Measurements from ENCODE around the gene GNPTG. TPM values are rescaled to one million over a fixed set of nuclear protein-coding genes. Genes with fewer than 3 reads are reported as not detected.

GNPTG gene
- total and polyA plus RNA-seq, 2 of the 13 experiments (the other 11 are each of a cell fraction or from before 2014, with no cell fraction given) = 22.7 to 71.1 TPM

DNA sequence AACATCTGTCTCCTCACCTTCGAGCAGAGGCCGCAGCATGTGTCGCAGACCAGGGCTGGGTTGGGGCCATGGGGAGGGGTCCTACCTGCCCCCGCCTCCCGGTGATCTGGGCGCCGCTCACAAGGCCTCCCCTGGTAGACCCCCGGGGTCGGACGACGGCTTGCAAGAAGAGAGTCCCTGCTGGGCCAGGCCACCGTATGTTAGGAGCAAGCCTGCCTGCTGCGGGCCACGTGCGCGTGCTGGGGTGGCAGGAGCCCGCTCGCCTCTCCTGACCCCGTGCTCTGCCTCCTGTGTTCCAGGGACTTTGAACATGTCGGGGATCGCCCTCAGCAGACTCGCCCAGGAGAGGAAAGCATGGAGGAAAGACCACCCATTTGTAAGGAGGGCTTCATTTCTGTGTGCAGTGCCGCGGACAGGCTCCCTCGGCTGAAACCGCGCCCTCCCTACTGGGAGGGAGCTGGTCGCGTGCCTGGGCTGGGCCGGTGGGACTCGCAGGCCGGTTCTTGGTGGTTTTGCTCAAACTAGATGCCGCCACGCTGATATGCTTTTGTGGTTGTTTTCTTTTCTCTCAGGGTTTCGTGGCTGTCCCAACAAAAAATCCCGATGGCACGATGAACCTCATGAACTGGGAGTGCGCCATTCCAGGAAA is 37.9 kb upstream of the GNPTG start:
- no peak for ATAC-seq
- Histone ChIP-seq H3K9ac (ENCODE audit: insufficient read depth, low read depth, low read length) (no peak overlapping the region), H3K4me1 (ENCODE audit: insufficient read depth, low read length) (peaks cover 20% of the 10 kb centered on the region), H4K20me1 (ENCODE audit: insufficient read depth, low read length) (peaks cover 52% of the 10 kb centered on the region), H3K36me3 (replicated peaks in 1 of 2; ENCODE audit: control insufficient read depth in 1 of 2, insufficient read depth in 2 of 2, low read length in 2 of 2) (peaks cover 36 to 67% of the 10 kb centered on the region in 2 experiments; a peak in 4 of 5 replicates), H3K9me3 (ENCODE audit: low read length) (no peaks in the 10 kb centered on the region), H3K27me3 (ENCODE audit: control insufficient read depth in 1 of 2, insufficient read depth in 2 of 2, low read length in 2 of 2) (no peaks in the 10 kb centered on the region; a peak in 2 of 5 replicates), H3K4me3 (replicated peaks in 1 of 3; ENCODE audit: insufficient read depth in 1 of 3, low read depth in 2 of 3, low read length in 3 of 3) (no peak overlapping the region), H3K4me2 (ENCODE audit: low read depth, low read length) (no peak overlapping the region), H3K79me2 (ENCODE audit: insufficient read depth, low read length) (peaks cover 62% of the 10 kb centered on the region), H3K27ac (ENCODE audit: extremely low read length, insufficient read depth, low read length) (no peak overlapping the region), H2AFZ (ENCODE audit: low read length) (no peak overlapping the region)
- TF ChIP-seq POLR2A (IDR thresholded peaks at IDR 0.05; ENCODE audit: insufficient read depth in 1 of 2, low read depth in 2 of 2, low read length in 2 of 2) = 0 out of 4 replicates have a peak, but pooled peaks of 1 of the 2 experiments have one; percentile 9
- TF ChIP-seq AGO2 (optimal IDR thresholded peaks at IDR 0.05; ENCODE audit: low read depth, low read length) = peak; percentile 79
- TF ChIP-seq, protein P1, sequence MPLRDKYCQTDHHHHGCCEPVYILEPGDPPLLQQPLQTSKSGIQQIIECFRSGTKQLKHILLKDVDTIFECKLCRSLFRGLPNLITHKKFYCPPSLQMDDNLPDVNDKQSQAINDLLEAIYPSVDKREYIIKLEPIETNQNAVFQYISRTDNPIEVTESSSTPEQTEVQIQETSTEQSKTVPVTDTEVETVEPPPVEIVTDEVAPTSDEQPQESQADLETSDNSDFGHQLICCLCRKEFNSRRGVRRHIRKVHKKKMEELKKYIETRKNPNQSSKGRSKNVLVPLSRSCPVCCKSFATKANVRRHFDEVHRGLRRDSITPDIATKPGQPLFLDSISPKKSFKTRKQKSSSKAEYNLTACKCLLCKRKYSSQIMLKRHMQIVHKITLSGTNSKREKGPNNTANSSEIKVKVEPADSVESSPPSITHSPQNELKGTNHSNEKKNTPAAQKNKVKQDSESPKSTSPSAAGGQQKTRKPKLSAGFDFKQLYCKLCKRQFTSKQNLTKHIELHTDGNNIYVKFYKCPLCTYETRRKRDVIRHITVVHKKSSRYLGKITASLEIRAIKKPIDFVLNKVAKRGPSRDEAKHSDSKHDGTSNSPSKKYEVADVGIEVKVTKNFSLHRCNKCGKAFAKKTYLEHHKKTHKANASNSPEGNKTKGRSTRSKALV (CRISPR knock-in tag; IDR thresholded peaks at IDR 0.05) = no peak
- TF ChIP-seq RBFOX2 (IDR thresholded peaks at IDR 0.05; ENCODE audit: low read depth, low read length) = 0 out of 2 replicates have a peak, but pooled peaks have one; percentile 50
- in situ Hi-C loops (cut with HindIII; ENCODE audit: extremely low pct_ligation_motif_present, low pct_unique_long_range_greater_than_20kb) = no loop called here
- BruUV-seq (replicated peaks) = no TSS peak
- DNase-seq (ENCODE audit: low spot score) = no peak
- 98% methylated on average over 15 of the region's 38 CpGs for WGBS (ENCODE audit: low lambda C conversion rate)
- CTCF ChIA-PET (ENCODE audit: low intra/inter-chr PET ratio, low total read pairs) = no interaction called here
- no peak for FAIRE-seq
- POLR2A ChIA-PET = no interaction called here
- intact Hi-C loops (cut with micrococcal nuclease; ENCODE audit: unreplicated experiment) = no loop called here

DNA sequence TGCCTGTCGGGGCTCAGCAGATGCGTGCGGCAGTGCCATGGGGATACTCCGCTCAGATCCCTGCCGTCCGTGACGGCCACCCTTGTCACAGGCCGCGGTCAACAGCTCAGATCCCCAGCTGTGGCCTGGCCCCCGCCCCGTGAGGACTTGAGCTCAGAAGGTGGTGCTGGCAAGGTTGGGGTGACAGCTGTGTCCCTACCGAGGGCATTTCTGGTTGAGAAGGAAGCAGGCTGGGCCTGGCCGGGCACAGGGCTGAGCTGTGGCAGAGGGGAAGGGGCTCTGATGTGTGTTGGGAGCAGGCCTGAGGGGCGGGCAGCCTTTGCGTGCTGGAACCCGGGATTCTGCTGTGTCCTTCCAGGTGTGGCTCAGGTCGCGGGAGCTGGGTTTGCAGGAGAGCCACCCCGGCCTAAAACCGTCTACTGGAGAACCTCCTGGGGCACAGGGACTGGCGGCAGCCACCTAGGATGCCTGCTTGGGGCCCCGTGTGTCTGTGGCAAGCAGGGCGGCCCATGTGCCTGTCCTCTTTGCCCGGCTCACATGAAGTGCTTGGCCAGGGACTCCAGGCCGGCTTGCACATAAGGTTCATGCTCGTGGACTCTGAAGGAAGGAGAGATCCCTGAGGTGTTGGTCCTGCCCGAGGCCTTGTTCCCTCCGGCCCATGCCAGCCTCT is 37.2 kb upstream of the GNPTG start:
- peaks cover 52% of the 10 kb centered on the region for H4K20me1 ChIP-seq (ENCODE audit: insufficient read depth, low read length)
- H3K79me2 ChIP-seq (ENCODE audit: insufficient read depth, low read length) = peaks cover 63% of the 10 kb centered on the region
- H3K4me1 ChIP-seq (ENCODE audit: insufficient read depth, low read length) = peaks cover 20% of the 10 kb centered on the region
- no peaks in the 10 kb centered on the region for H3K9me3 ChIP-seq (ENCODE audit: low read length)
- in situ Hi-C loops (cut with HindIII; ENCODE audit: extremely low pct_ligation_motif_present, low pct_unique_long_range_greater_than_20kb) (no loop called here), intact Hi-C loops (cut with micrococcal nuclease; ENCODE audit: unreplicated experiment) (no loop called here)
- no peaks in the 10 kb centered on the region; a peak in 2 of 5 replicates for H3K27me3 ChIP-seq (ENCODE audit: control insufficient read depth in 1 of 2, insufficient read depth in 2 of 2, low read length in 2 of 2)
- CTCF ChIA-PET (ENCODE audit: low intra/inter-chr PET ratio, low total read pairs) = no interaction called here
- H3K4me2 ChIP-seq (ENCODE audit: low read depth, low read length) = no peak overlapping the region
- FAIRE-seq (no peak), DNase-seq (ENCODE audit: low spot score) (no peak), ATAC-seq (no peak)
- no peak overlapping the region for H2AFZ ChIP-seq (ENCODE audit: low read length)
- no peak overlapping the region for H3K27ac ChIP-seq (ENCODE audit: extremely low read length, insufficient read depth, low read length)
- peaks cover 42 to 74% of the 10 kb centered on the region in 2 experiments; a peak in 4 of 5 replicates for H3K36me3 ChIP-seq (replicated peaks in 1 of 2; ENCODE audit: control insufficient read depth in 1 of 2, insufficient read depth in 2 of 2, low read length in 2 of 2)
- WGBS (ENCODE audit: low lambda C conversion rate) = 97% methylated on average over 15 of the region's 28 CpGs
- no peak for TF ChIP-seq ZNF577 (CRISPR knock-in tag; IDR thresholded peaks at IDR 0.05; ENCODE audit: borderline replicate concordance, low read depth)
- TF ChIP-seq HOXA3 (CRISPR knock-in tag; IDR thresholded peaks at IDR 0.05) = no peak
- TF ChIP-seq, protein P2, sequence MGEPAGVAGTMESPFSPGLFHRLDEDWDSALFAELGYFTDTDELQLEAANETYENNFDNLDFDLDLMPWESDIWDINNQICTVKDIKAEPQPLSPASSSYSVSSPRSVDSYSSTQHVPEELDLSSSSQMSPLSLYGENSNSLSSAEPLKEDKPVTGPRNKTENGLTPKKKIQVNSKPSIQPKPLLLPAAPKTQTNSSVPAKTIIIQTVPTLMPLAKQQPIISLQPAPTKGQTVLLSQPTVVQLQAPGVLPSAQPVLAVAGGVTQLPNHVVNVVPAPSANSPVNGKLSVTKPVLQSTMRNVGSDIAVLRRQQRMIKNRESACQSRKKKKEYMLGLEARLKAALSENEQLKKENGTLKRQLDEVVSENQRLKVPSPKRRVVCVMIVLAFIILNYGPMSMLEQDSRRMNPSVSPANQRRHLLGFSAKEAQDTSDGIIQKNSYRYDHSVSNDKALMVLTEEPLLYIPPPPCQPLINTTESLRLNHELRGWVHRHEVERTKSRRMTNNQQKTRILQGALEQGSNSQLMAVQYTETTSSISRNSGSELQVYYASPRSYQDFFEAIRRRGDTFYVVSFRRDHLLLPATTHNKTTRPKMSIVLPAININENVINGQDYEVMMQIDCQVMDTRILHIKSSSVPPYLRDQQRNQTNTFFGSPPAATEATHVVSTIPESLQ (CRISPR knock-in tag; conservative IDR thresholded peaks at IDR 0.05) = no peak
- no peak for TF ChIP-seq ATF7-NPFF (CRISPR knock-in tag; IDR thresholded peaks at IDR 0.05; ENCODE audit: low read depth)
- TF ChIP-seq, protein P3, sequence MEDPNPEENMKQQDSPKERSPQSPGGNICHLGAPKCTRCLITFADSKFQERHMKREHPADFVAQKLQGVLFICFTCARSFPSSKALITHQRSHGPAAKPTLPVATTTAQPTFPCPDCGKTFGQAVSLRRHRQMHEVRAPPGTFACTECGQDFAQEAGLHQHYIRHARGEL (CRISPR knock-in tag; IDR thresholded peaks at IDR 0.05) = no peak
- no peak overlapping the region for H3K4me3 ChIP-seq (replicated peaks in 1 of 3; ENCODE audit: insufficient read depth in 1 of 3, low read depth in 2 of 3, low read length in 3 of 3)
- no TSS peak for BruUV-seq (replicated peaks)
- POLR2A ChIA-PET = no interaction called here
- no peak overlapping the region for H3K9ac ChIP-seq (ENCODE audit: insufficient read depth, low read depth, low read length)
